OCI-LY1 (cell line): ENCODE measurements around the gene PXDC1.

Experiments
- H2AFZ ChIP-seq: fragments of 200-600 bp; sonication (generic), shearing (Covaris generic); 2 replicates; pipeline ENCODE4 v1.6.0; 2014; ENCODE audit warnings: antibody characterized with exemption, mild to moderate bottlenecking, low read length
- H3F3A ChIP-seq: fragments of 200-600 bp; sonication (generic), shearing (Covaris generic); 2 replicates; pipeline ENCODE4 v1.6.0; 2014; ENCODE audit warnings: mild to moderate bottlenecking, antibody characterized with exemption, low read length, moderate library complexity; ENCODE audit not compliant: insufficient read depth
- H3K27ac ChIP-seq: fragments of 200-600 bp; sonication (generic); 2 replicates; pipeline ENCODE4 v1.5.1; 2014; ENCODE audit warnings: low read length, mixed run types, mild to moderate bottlenecking, low read depth; ENCODE audit not compliant: poor library complexity, severe bottlenecking
- H3K27me3 ChIP-seq: fragments of 200-600 bp; sonication (generic); 2 replicates; pipeline ENCODE4 v1.6.0; 2014; ENCODE audit warnings: antibody characterized with exemption, mild to moderate bottlenecking, low read length, moderate library complexity; ENCODE audit not compliant: insufficient read depth
- H3K36me3 ChIP-seq: fragments of 200-600 bp; sonication (generic); 2 replicates; pipeline ENCODE4 v1.6.1; 2014; ENCODE audit warnings: mild to moderate bottlenecking, antibody characterized with exemption, low read length, moderate library complexity, mixed read lengths; ENCODE audit not compliant: insufficient read depth
- H3K4me1 ChIP-seq: fragments of 200-600 bp; sonication (generic); 2 replicates; pipeline ENCODE4 v1.5.1; 2014; ENCODE audit warnings: mild to moderate bottlenecking, low read length, moderate library complexity; ENCODE audit not compliant: insufficient read depth, severe bottlenecking
- H3K4me2 ChIP-seq: fragments of 200-600 bp; sonication (generic), shearing (Covaris generic); 2 replicates; pipeline ENCODE4 v1.6.1; 2014; ENCODE audit warnings: low read length
- H3K4me3 ChIP-seq: fragments of 200-600 bp; sonication (generic); 2 replicates; pipeline ENCODE4 v1.5.1; 2014; ENCODE audit warnings: low read length, low read depth, mild to moderate bottlenecking, mixed read lengths; ENCODE audit not compliant: poor library complexity, severe bottlenecking
- H3K79me2 ChIP-seq: fragments of 200-600 bp; shearing (Covaris generic); 2 replicates; pipeline ENCODE4 v1.6.1; 2016; ENCODE audit warnings: mixed run types, low read length, mixed read lengths; ENCODE audit not compliant: insufficient read depth
- H3K9ac ChIP-seq: fragments of 200-600 bp; sonication (generic), shearing (Covaris generic); 2 replicates; pipeline ENCODE4 v1.6.1; 2014; ENCODE audit warnings: mild to moderate bottlenecking, low read length, mixed read lengths
- H3K9me2 ChIP-seq: fragments of 200-600 bp; sonication (generic), shearing (Covaris generic); 2 replicates; pipeline ENCODE4 v1.6.1; 2014; ENCODE audit warnings: low read depth, mild to moderate bottlenecking, low read length, mixed read lengths
- H3K9me3 ChIP-seq: fragments of 200-600 bp; shearing (Covaris generic); 2 replicates; pipeline ENCODE4 v1.6.1; 2014; ENCODE audit warnings: low read length, mixed read lengths
- H4K20me1 ChIP-seq: fragments of 200-600 bp; sonication (generic), shearing (Covaris generic); 2 replicates; pipeline ENCODE4 v1.6.0; 2016; ENCODE audit warnings: mild to moderate bottlenecking, low read length; ENCODE audit not compliant: insufficient read depth
- CTCF ChIP-seq: fragments of 200-600 bp; sonication (generic), shearing (Covaris generic); IDR thresholded peaks from 2 replicates; pipeline ENCODE4 v1.5.1; 2017; ENCODE audit warnings: mild to moderate bottlenecking, antibody characterized with exemption, low read length, moderate library complexity, mixed read lengths
- EZH2 ChIP-seq: fragments of 200-600 bp; sonication (generic), shearing (Covaris generic); IDR thresholded peaks from 2 replicates; pipeline ENCODE4 v1.8.0; 2017; ENCODE audit warnings: borderline replicate concordance, mixed run types, mild to moderate bottlenecking, antibody characterized with exemption, low read length, moderate library complexity, mixed read lengths

PXDC1 gene

GRCh38 chr6:3757241-3757641 is 5.7 kb upstream of the PXDC1 start:
- Histone ChIP-seq H3K9me2 (no peaks in the 10 kb centered on the region), H3K4me1 (no peaks in the 10 kb centered on the region), H3K36me3 (no peaks in the 10 kb centered on the region), H3K4me2 (no peak overlapping the region), H3F3A (no peaks in the 10 kb centered on the region), H3K27me3 (no peaks in the 10 kb centered on the region), H4K20me1 (no peaks in the 10 kb centered on the region), H3K9me3 (no peaks in the 10 kb centered on the region), H3K27ac (no peak overlapping the region), H2AFZ (no peak overlapping the region), H3K4me3 (no peak overlapping the region), H3K9ac (no peak overlapping the region), H3K79me2 (no peaks in the 10 kb centered on the region)
- TF ChIP-seq CTCF, result no peak
- no peak for TF ChIP-seq EZH2

- no peaks in the 10 kb centered on the region for H3F3A ChIP-seq
- no peak overlapping the region for H2AFZ ChIP-seq
- no peaks in the 10 kb centered on the region for H3K27me3 ChIP-seq
- no peak overlapping the region for H3K9ac ChIP-seq
- no peak for TF ChIP-seq CTCF
- no peaks in the 10 kb centered on the region for H3K36me3 ChIP-seq
- no peak overlapping the region for H3K4me2 ChIP-seq
- no peaks in the 10 kb centered on the region for H3K9me3 ChIP-seq
- H4K20me1 ChIP-seq, result no peaks in the 10 kb centered on the region
- H3K4me3 ChIP-seq, result no peak overlapping the region
- H3K9me2 ChIP-seq, result no peaks in the 10 kb centered on the region
- no peaks in the 10 kb centered on the region for H3K79me2 ChIP-seq
- no peak overlapping the region for H3K27ac ChIP-seq
- H3K4me1 ChIP-seq, result no peaks in the 10 kb centered on the region
These were observed 5.0 kb upstream of the PXDC1 start for GRCh38 chr6:3756546-3756945.

GRCh38 chr6:3755637-3756545 is 4.4 kb upstream of the PXDC1 start:
- Histone ChIP-seq H3K36me3 (no peaks in the 10 kb centered on the region), H3K27ac (no peak overlapping the region), H3K9me2 (no peaks in the 10 kb centered on the region), H3K9me3 (no peaks in the 10 kb centered on the region), H3K9ac (no peak overlapping the region), H3K4me2 (no peak overlapping the region), H4K20me1 (no peaks in the 10 kb centered on the region), H3K4me1 (no peaks in the 10 kb centered on the region), H3K27me3 (no peaks in the 10 kb centered on the region), H3K79me2 (no peaks in the 10 kb centered on the region), H3F3A (no peaks in the 10 kb centered on the region), H3K4me3 (no peak overlapping the region), H2AFZ (no peak overlapping the region)
- TF ChIP-seq EZH2 (no peak), CTCF (no peak)
